ENCODE results near the gene MAPKAP1. TPM values are rescaled to one million over a fixed set of nuclear protein-coding genes. Genes with fewer than 3 reads are reported as not detected.

MAPKAP1 gene
- total RNA-seq, 2 experiments from 2014 or later = 58.7 to 63.6 TPM

Other genes starting within 250 kb of the MAPKAP1 start
- 10 to 100 TPM; 21.5 to 22.5 TPM for gene PBX3, start 40.2 kb upstream of the MAPKAP1 start, total RNA-seq

Data from activated CD4-positive, alpha-beta T cell treated with anti-CD3 and anti-CD28 coated beads, Interleukin-2, amount 10 ng/mL, durations not matched to agents 7 days and 5 days (primary cell).